Activated naive CD4-positive, alpha-beta T cell treated with anti-CD3 and anti-CD28 coated beads for 36 hours (primary cell): ENCODE measurements around the gene TMEM232. TPM values are rescaled to one million over a fixed set of nuclear protein-coding genes. Genes with fewer than 3 reads are reported as not detected.

ENCODE experiments used
- CTCF ChIA-PET: fragments of 350-600 bp; sonication (Branson Sonifier 250); formaldehyde crosslinking; loops from one replicate; lab custom pipeline; 2021; ENCODE audit warnings: antibody characterized with exemption; lab: Charles Lee
- DNase-seq: peaks from one replicate; pipeline ENCODE4 v3.0.0-alpha.2; 2020
- H3K27ac Mint-ChIP-seq: one replicate; pipeline ENCODE4 v1.8.0; 2021; ENCODE audit warnings: mild to moderate bottlenecking, mixed read lengths
- H3K27me3 Mint-ChIP-seq: one replicate; pipeline ENCODE4 v1.8.0; 2021; ENCODE audit warnings: low read depth, mixed read lengths
- H3K36me3 Mint-ChIP-seq: one replicate; pipeline ENCODE4 v1.8.0; 2021; ENCODE audit warnings: low read depth, mixed read lengths
- H3K4me1 Mint-ChIP-seq: one replicate; pipeline ENCODE4 v1.8.0; 2021; ENCODE audit warnings: low read depth, mixed read lengths
- H3K4me3 Mint-ChIP-seq: one replicate; pipeline ENCODE4 v1.8.0; 2021; ENCODE audit warnings: mild to moderate bottlenecking, moderate library complexity, mixed read lengths
- H3K9me3 Mint-ChIP-seq: one replicate; pipeline ENCODE4 v1.8.0; 2021; ENCODE audit warnings: mixed read lengths
- intact Hi-C: fragments of 100-400 bp; cut with micrococcal nuclease; formaldehyde crosslinking; loops from one replicate; pipeline ENCODE4 v1.15.1; 2023
- total RNA-seq, 2 experiments: library from RNA; stranded (reverse); gene quantifications; one replicate each; pipeline ENCODE4 v1.2.3, GENCODE V29; 2021

The TMEM232 gene
- total RNA-seq, 2 experiments from 2014 or later: 0.31 to 0.86 TPM

GRCh38 chr5:110653231-110653970 lies 73.1 kb downstream of the TMEM232 start:
- CTCF ChIA-PET: no interaction called here
- intact Hi-C loops: no loop called here
- no peak for DNase-seq
- Mint-ChIP-seq H3K4me1 (peaks cover 9% of the 10 kb centered on the region), H3K36me3 (no peaks in the 10 kb centered on the region), H3K9me3 (peaks cover 2% of the 10 kb centered on the region), H3K27me3 (peaks cover 3% of the 10 kb centered on the region), H3K4me3 (no peak overlapping the region), H3K27ac (no peak overlapping the region)

GRCh38 chr5:110651507-110651906 lies 75.0 kb downstream of the TMEM232 start:
- CTCF ChIA-PET: no interaction called here
- intact Hi-C loops: no loop called here
- H3K4me1 Mint-ChIP-seq: no peaks in the 10 kb centered on the region
- no peak overlapping the region for H3K27ac Mint-ChIP-seq
- H3K36me3 Mint-ChIP-seq: no peaks in the 10 kb centered on the region
- DNase-seq: no peak
- peaks cover 3% of the 10 kb centered on the region for H3K27me3 Mint-ChIP-seq
- H3K9me3 Mint-ChIP-seq: peaks cover 2% of the 10 kb centered on the region
- H3K4me3 Mint-ChIP-seq: no peak overlapping the region

GRCh38 chr5:110644357-110644756 lies 82.1 kb downstream of the TMEM232 start:
- peaks cover 2% of the 10 kb centered on the region for H3K9me3 Mint-ChIP-seq
- CTCF ChIA-PET: no interaction called here

DNA sequence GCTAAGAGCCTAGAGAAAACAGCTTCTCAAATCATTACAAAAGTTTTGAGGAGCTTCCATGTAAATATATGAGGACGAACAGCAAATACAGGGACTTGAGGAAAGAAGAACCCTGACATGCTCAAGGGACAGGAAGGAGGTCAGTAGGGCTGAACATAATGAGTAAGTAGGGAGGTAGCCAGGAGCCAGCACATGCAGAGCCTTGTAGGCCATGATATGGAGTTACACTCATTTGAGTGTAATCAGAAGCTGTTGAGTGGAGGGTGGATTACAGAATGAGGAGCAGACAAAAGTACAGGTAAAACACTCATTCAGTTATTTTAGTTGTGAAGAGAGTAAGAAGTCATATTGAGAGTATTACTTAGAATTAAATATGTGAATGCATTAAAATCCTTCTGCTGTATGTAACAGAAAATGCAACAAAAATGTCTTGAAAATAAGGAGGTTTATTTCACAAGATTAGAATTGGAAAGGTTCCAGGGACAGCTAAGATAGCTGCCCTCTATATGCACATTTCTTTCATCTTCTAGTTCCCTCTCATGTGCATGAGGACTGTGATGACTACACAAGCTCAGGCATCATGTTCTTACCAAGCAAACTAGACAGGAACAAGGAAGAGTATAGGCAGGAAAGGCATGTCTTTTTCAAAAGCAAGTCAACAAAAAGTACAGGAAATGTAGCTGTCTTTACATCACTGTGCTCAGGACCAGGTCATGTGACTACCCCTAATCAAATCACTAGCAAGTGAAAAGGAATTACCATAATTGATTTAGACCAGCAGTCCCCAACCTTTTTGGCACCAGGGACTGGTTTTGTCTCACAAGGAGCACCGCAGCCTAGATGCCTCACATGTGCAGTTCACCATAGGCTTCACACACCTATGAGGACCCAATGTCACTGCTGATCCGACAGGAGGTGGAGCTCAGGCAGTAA lies 87.2 kb downstream of the TMEM232 start:
- intact Hi-C loops: no loop called here
- peaks cover 14% of the 10 kb centered on the region for H3K4me1 Mint-ChIP-seq
- peaks cover 3% of the 10 kb centered on the region for H3K27me3 Mint-ChIP-seq
- no peak overlapping the region for H3K27ac Mint-ChIP-seq
- H3K4me3 Mint-ChIP-seq: no peak overlapping the region
- no peak for DNase-seq
- H3K36me3 Mint-ChIP-seq: no peaks in the 10 kb centered on the region
- CTCF ChIA-PET: no interaction called here
- H3K9me3 Mint-ChIP-seq: no peaks in the 10 kb centered on the region

More at GRCh38 chr5:110644357-110644756, 82.1 kb downstream of the TMEM232 start:
- DNase-seq: no peak
- Mint-ChIP-seq H3K4me3 (no peak overlapping the region), H3K4me1 (peaks cover 2% of the 10 kb centered on the region), H3K27me3 (peaks cover 10% of the 10 kb centered on the region), H3K36me3 (no peaks in the 10 kb centered on the region), H3K27ac (no peak overlapping the region)
- intact Hi-C loops: no loop called here

DNA sequence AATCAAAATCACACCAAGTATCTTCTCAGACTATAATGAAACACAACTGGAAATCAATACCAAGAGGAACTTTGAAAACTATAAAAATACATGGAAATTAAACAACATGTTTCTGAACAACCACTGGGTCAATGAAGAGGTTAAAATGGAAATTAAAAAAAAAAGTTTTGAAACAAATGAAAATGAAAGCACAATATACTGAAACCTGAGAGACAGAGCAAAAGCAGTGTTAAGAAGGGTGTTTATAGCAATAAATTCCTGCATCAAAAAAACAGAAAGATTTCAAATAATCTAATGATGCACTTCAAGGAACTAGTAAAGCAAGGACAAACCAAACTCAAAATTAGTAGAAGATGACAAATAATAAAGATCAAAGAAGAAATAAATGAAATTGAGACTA lies 92.0 kb downstream of the TMEM232 start:
- Mint-ChIP-seq H3K27ac (no peak overlapping the region), H3K4me1 (peaks cover 19% of the 10 kb centered on the region), H3K4me3 (no peak overlapping the region), H3K9me3 (peaks cover 6% of the 10 kb centered on the region), H3K27me3 (no peaks in the 10 kb centered on the region), H3K36me3 (no peaks in the 10 kb centered on the region)
- intact Hi-C loops: no loop called here
- DNase-seq: no peak
- CTCF ChIA-PET: no interaction called here

DNA sequence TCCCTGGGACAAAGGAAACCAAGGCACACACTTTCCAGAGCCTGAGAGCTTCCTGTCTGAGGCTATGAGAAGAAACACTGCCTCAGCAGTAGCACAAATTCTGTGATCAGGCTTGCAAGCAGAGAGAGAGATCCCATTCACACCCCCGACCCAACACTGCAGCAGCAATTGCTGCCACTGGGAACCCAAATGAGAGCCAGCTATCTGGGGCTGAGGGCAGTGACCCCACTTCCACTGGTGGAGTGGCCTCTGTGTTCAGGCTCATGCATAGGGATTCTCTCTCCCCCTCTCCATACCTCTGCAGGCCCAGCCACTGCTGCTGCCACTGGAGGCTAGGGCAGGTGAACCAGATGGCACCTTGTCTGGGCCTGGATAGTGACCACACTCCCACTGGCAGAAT lies 95.2 kb downstream of the TMEM232 start:
- Mint-ChIP-seq H3K4me3 (no peak overlapping the region), H3K27ac (no peak overlapping the region), H3K9me3 (peaks cover 6% of the 10 kb centered on the region), H3K36me3 (no peaks in the 10 kb centered on the region), H3K4me1 (peaks cover 10% of the 10 kb centered on the region), H3K27me3 (peaks cover 3% of the 10 kb centered on the region)
- CTCF ChIA-PET: no interaction called here
- intact Hi-C loops: no loop called here
- DNase-seq: no peak

- peaks cover 6% of the 10 kb centered on the region for H3K9me3 Mint-ChIP-seq
- H3K4me1 Mint-ChIP-seq: peaks cover 10% of the 10 kb centered on the region
- H3K27ac Mint-ChIP-seq: no peak overlapping the region
- H3K4me3 Mint-ChIP-seq: no peak overlapping the region
- intact Hi-C loops: no loop called here
- no peak for DNase-seq
- H3K27me3 Mint-ChIP-seq: peaks cover 3% of the 10 kb centered on the region
- no peaks in the 10 kb centered on the region for H3K36me3 Mint-ChIP-seq
- CTCF ChIA-PET: interaction anchor here (0.7 to 1.7 kb wide), 2 partner anchors 13 to 296 kb away, joined by 3 read pairs; no protein-coding TSS in a partner anchor
Observed at GRCh38 chr5:110630350-110630749, 96.1 kb downstream of the TMEM232 start.

- CTCF ChIA-PET: interaction anchor here (0.8 to 1.5 kb wide), 9 partner anchors 14 to 934 kb away, joined by 3 to 5 read pairs (median 3); no protein-coding TSS in a partner anchor
- Mint-ChIP-seq H3K27me3 (peaks cover 3% of the 10 kb centered on the region), H3K4me1 (no peaks in the 10 kb centered on the region), H3K4me3 (no peak overlapping the region), H3K36me3 (no peaks in the 10 kb centered on the region), H3K27ac (no peak overlapping the region), H3K9me3 (no peaks in the 10 kb centered on the region)
- intact Hi-C loops: loop anchor here (1.0 to 5.0 kb wide), 4 partner anchors 184 to 1983 kb away; partner anchors contain the start of gene MAN2A1
- DNase-seq: no peak
Observed at GRCh38 chr5:110625376-110625999, 101.0 kb downstream of the TMEM232 start.

DNA sequence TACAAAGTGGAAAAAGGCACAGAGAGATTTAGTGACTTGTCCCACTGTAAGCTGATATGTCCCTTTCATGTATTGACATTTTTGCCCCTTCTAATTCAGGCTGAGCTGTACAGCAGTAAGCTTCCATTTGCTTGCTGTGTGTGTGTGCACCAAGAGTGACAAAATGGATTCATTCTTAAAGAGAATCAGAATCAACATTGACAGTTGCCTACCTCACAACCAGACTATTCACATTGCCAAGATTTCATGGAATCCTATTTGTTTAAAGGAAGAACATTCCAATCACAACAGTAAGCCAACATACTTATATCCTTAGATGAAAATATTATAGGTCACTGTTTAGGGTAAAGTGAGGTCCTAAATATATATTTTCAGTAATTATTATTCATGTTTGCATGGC lies 102.6 kb downstream of the TMEM232 start:
- Mint-ChIP-seq H3K27me3 (peaks cover 3% of the 10 kb centered on the region), H3K4me1 (no peaks in the 10 kb centered on the region), H3K36me3 (no peaks in the 10 kb centered on the region), H3K9me3 (no peaks in the 10 kb centered on the region), H3K4me3 (no peak overlapping the region), H3K27ac (no peak overlapping the region)
- intact Hi-C loops: loop anchor here (2.0 kb wide), 1 partner anchor 935 kb away; the partner anchor contains the start of gene MAN2A1
- no peak for DNase-seq
- CTCF ChIA-PET: interaction anchor here (0.6 to 0.8 kb wide), 2 partner anchors 172 to 627 kb away, joined by 3 read pairs; no protein-coding TSS in a partner anchor

GRCh38 chr5:110618941-110619340 lies 107.5 kb downstream of the TMEM232 start:
- Mint-ChIP-seq H3K27me3 (no peaks in the 10 kb centered on the region), H3K27ac (no peak overlapping the region), H3K4me3 (no peak overlapping the region), H3K9me3 (peaks cover 4% of the 10 kb centered on the region), H3K36me3 (no peaks in the 10 kb centered on the region), H3K4me1 (no peaks in the 10 kb centered on the region)
- DNase-seq: no peak
- intact Hi-C loops: no loop called here
- CTCF ChIA-PET: interaction anchor here (1.0 kb wide), 1 partner anchor 8 kb away, joined by 4 read pairs; no protein-coding TSS in a partner anchor

GRCh38 chr5:110616009-110616408 lies 110.5 kb downstream of the TMEM232 start:
- Mint-ChIP-seq H3K27ac (no peak overlapping the region), H3K9me3 (peaks cover 4% of the 10 kb centered on the region), H3K4me1 (no peaks in the 10 kb centered on the region), H3K27me3 (no peaks in the 10 kb centered on the region), H3K4me3 (no peak overlapping the region), H3K36me3 (no peaks in the 10 kb centered on the region)
- intact Hi-C loops: no loop called here
- CTCF ChIA-PET: no interaction called here
- DNase-seq: no peak

- no peak for DNase-seq
- Mint-ChIP-seq H3K4me1 (no peaks in the 10 kb centered on the region), H3K9me3 (peaks cover 4% of the 10 kb centered on the region), H3K4me3 (no peak overlapping the region), H3K27me3 (no peaks in the 10 kb centered on the region), H3K27ac (no peak overlapping the region), H3K36me3 (no peaks in the 10 kb centered on the region)
- intact Hi-C loops: no loop called here
- CTCF ChIA-PET: no interaction called here
Observed at GRCh38 chr5:110612794-110613247, 113.7 kb downstream of the TMEM232 start.
